ENCODE measurements around the gene VTI1B. TPM values are rescaled to one million over a fixed set of nuclear protein-coding genes. Genes with fewer than 3 reads are reported as not detected.
A peak's percentile ranks its signal among the peaks of the same experiment; 100 is the strongest.

Gene VTI1B
- total RNA-seq, 4 donors from 2014 or later, result 48.4 to 61.1 (median 56.2) TPM

DNA sequence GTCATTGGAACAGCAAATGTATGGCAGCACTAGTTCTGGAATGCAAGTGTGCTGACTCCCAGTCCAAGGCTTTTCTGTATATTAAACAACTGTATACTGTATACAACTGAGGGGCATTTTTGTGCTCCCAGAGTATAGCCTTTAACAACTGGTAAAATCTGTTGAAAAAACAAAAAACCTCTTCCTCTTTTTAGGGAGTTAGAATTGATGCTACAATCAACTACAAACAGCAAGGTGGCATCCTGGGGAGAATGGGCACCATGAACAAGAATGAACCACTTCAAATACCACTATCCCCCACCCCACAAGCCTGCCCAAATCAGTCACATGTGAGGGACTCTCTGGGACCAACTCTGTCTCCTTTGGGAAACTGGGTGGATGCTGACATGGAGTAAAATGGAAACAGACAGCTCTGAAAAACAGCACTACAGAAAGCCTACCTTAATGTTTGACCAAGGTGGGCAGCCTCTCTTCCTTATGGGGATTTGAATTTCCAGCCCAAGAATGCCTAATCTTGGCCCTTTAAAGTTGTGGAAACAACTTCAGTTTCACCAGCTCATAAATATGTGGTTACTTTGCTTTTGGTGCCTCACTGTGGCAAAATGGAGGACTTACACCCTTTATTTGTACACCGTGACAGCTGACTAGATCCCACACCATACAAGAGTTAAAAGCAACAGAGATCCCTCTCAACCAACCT lies 7.5 kb downstream of the VTI1B start:
- Histone ChIP-seq H3K4me1 (peaks cover 38% of the 10 kb centered on the region), H3K36me3 (no peaks in the 10 kb centered on the region), H3K4me3 (no peak overlapping the region), H3K27ac (no peak overlapping the region), H3K9me3 (no peaks in the 10 kb centered on the region), H3K27me3 (no peaks in the 10 kb centered on the region)
- 28% methylated on average over 1 of the region's 1 CpG for WGBS
- no peak for DNase-seq (ENCODE audit: low spot score in 2 of 2)
- TF ChIP-seq EP300 (IDR thresholded peaks at IDR 0.05), result no peak
- peak; percentile 25 to 44 for TF ChIP-seq CTCF (IDR thresholded peaks at IDR 0.05)

DNA sequence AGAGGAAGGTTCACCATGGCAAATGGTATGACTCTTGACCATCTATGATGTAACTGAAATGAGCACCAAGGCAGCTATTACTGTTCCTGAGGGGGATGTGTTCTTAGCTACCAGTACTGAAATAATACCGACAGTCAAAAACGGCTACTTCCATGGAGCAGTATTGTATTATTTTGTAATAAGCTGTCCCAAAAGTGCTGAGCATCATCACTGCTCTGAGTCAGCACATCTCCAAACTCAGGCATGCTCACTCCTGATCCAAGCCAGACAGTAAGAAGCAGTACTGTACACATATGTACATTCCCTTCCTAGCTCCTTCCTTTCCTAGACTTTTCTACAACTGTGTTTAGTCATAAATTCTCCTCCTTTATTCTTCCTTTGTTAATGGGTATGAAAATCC lies 8.6 kb downstream of the VTI1B start:
- 58% methylated on average over 2 of the region's 2 CpGs for WGBS
- DNase-seq (ENCODE audit: low spot score in 2 of 2), result no peak
- no peaks in the 10 kb centered on the region for H3K27me3 ChIP-seq

GRCh38 chr14:67663633-67664032 lies 10.8 kb downstream of the VTI1B start:
- TF ChIP-seq EP300 (IDR thresholded peaks at IDR 0.05) (no peak), CTCF (IDR thresholded peaks at IDR 0.05) (no peak), POLR2AphosphoS5 (IDR thresholded peaks at IDR 0.05) (no peak), POLR2A (IDR thresholded peaks at IDR 0.05) (no peak)
- Histone ChIP-seq H3K9me3 (no peaks in the 10 kb centered on the region), H3K36me3 (peaks cover 2% of the 10 kb centered on the region), H3K27ac (no peak overlapping the region), H3K27me3 (no peaks in the 10 kb centered on the region), H3K4me1 (peaks cover 23% of the 10 kb centered on the region), H3K4me3 (no peak overlapping the region)
- no peak for DNase-seq (ENCODE audit: low spot score in 2 of 2)
- whole genome bisulfite sequencing, result 69% methylated on average over 4 of the region's 4 CpGs

More for the DNA sequence above, 8.6 kb downstream of the VTI1B start:
- no peaks in the 10 kb centered on the region for H3K36me3 ChIP-seq
- no peaks in the 10 kb centered on the region for H3K9me3 ChIP-seq
- no peak overlapping the region for H3K27ac ChIP-seq
- no peak for TF ChIP-seq POLR2A (IDR thresholded peaks at IDR 0.05)
- TF ChIP-seq EP300 (IDR thresholded peaks at IDR 0.05), result no peak
- no peak for TF ChIP-seq POLR2AphosphoS5 (IDR thresholded peaks at IDR 0.05)
- no peak for TF ChIP-seq CTCF (IDR thresholded peaks at IDR 0.05)
- H3K4me1 ChIP-seq, result peaks cover 31% of the 10 kb centered on the region
- H3K4me3 ChIP-seq, result no peak overlapping the region

DNA sequence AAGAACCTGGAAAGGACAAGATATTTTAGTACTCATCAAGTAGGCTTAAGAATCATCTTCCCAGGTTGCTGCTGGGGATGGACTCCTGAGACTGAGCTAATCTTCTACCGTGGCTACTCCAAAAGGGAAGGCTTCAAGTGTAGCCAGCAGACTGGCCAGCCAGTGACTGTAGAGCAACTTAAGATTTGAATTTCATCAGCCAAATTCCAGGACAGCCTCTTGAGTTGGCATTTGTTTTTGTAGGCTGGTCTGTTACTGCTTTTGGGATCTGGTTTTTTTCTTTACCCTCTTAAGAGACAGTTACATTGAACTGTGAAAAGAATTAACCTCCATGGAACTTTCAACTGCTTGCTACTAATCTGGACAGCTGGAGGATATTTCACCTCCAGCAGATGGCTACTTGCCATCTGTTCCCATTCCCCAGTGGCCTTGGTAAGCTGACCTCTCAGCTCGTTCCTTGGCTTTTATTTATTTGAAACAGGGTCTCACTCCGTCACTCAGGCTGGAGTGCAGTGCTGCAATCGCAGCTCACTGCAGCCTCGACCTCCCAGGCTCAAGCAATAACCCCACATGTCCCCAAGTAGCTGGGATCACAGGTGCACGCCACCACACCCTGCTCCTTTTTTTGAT lies 20.7 kb downstream of the VTI1B start:
- H3K36me3 ChIP-seq, result peaks cover 91% of the 10 kb centered on the region

More for the DNA sequence above, 20.7 kb downstream of the VTI1B start:
- TF ChIP-seq EP300 (IDR thresholded peaks at IDR 0.05) (no peak), POLR2AphosphoS5 (IDR thresholded peaks at IDR 0.05) (no peak), POLR2A (IDR thresholded peaks at IDR 0.05) (no peak), CTCF (IDR thresholded peaks at IDR 0.05) (no peak)
- 84% methylated on average over 6 of the region's 6 CpGs for WGBS
- Histone ChIP-seq H3K27me3 (no peaks in the 10 kb centered on the region), H3K9me3 (no peaks in the 10 kb centered on the region), H3K27ac (no peak overlapping the region), H3K4me3 (no peak overlapping the region), H3K4me1 (no peaks in the 10 kb centered on the region)
- DNase-seq (ENCODE audit: low spot score in 2 of 2), result no peak
